NCI-H748 (cell line): Measurements from ENCODE around the gene INHA.
A peak's percentile ranks its signal among the peaks of the same experiment; 100 is the strongest.

Experiments
- DNase-seq: peaks from one replicate; lab custom pipeline; 2025; ENCODE audit not compliant: unreplicated experiment; lab: John Stamatoyannopoulos, UW

INHA gene

DNA sequence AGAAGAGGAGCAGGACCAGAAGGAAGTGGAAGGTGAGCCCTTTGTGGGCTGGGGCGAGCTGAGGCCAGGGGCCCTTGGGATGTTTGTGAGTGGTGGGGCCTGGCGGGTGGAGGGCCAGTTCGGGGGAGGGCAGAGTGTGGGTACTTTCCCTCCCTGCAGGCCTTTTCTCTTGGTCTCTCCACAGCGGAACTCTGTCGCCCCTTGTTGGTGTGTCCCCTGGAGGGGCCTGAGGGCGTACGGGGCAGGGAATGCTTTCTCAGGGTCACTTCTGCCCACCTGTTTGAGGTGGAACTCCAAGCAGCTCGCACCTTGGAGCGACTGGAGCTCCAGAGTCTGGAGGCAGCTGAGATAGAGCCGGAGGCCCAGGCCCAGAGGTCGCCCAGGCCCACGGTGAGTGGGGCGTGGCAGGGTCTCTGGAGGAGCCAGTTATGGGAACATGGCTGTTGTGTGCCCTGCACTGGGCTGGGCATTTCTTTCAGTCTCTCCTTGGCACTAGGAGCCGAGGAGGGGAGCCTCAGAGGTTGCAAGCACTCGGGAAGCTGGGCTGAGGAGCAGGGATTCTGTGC is 36.4 kb downstream of the INHA start:
- DNase-seq: no peak

DNA sequence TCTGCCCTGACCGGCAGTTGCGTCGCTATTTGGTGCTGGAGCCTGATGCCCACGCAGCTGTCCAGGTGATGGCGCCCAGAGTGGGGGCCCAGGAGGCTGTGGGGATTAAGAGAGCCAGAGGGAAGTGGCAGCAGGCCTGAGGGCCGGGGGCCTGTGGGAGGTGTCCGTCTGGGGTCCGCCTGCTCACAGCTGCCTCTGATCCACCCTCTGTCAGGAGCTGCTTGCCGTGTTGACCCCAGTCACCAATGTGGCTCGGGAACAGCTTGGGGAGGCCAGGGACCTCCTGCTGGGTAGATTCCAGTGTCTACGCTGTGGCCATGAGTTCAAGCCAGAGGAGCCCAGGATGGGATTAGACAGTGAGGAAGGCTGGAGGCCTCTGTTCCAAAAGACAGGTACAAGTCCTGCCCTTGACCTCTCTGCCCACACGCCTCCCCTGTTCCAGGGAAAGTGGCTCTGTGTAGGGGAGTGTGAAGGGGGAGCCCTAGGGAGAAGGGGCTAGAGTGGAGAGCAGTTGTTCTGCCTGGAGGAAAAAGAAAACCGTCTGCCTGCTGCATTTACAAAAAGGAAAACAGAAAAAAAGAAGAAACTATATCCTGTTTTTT is 37.1 kb downstream of the INHA start:
- DNase-seq: no peak

DNA sequence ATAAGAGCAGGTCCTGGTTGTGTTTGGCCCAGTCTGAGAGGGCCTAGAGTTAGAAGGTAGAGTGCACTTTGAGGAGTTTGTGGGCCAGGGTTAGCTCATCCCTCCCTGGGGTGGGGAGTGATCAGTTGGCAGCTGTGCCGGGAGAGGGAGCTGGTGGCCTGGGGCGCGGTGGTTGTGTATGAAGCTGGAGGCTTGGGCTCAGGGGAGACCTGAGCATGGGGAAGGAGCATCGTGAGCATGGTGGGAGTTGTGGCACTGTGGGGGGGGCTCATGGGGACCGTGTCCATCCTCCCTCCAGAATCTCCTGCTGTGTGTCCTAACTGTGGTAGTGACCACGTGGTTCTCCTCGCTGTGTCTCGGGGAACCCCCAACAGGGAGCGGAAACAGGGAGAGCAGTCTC is 39.2 kb downstream of the INHA start:
- no peak for DNase-seq

GRCh38 chr2:219611866-219612576 is 39.9 kb downstream of the INHA start:
- no peak for DNase-seq

DNA sequence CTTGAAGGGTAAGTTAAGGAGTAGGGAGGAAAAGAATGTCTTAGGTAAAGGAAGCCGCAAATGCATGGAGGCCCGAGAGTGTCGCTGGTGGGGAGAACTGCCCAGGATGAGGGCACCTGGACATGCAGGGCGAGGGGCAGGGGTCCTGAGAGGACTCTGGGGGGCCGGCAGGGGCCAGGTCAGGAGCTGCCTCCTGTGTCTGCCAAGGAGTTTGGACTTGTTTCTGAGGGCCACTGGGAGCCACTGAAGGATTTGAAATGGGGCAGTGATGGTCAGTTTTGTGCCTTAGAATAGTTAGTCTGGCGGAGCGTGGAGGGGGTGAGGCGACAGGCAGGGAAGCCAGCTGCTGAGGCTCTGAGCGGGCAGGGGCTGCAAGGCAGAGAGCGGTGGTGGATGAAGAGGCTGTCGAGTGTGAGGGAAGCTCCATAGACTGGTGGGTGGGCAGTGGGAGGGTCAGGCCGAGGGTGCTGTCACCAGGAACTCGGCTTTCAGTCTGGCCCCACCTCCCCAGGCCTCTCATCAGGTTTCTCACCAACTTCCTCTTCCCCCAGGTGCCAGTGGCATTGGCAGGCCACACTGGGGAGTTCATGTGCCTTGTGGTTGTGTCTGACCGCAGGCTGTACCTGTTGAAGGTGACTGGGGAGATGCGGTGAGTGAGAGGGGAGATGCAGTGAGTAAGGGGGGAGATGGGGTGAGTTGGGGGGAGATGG is 40.6 kb downstream of the INHA start:
- DNase-seq: no peak

GRCh38 chr2:219613461-219614070 is 41.5 kb downstream of the INHA start:
- no peak for DNase-seq

DNA sequence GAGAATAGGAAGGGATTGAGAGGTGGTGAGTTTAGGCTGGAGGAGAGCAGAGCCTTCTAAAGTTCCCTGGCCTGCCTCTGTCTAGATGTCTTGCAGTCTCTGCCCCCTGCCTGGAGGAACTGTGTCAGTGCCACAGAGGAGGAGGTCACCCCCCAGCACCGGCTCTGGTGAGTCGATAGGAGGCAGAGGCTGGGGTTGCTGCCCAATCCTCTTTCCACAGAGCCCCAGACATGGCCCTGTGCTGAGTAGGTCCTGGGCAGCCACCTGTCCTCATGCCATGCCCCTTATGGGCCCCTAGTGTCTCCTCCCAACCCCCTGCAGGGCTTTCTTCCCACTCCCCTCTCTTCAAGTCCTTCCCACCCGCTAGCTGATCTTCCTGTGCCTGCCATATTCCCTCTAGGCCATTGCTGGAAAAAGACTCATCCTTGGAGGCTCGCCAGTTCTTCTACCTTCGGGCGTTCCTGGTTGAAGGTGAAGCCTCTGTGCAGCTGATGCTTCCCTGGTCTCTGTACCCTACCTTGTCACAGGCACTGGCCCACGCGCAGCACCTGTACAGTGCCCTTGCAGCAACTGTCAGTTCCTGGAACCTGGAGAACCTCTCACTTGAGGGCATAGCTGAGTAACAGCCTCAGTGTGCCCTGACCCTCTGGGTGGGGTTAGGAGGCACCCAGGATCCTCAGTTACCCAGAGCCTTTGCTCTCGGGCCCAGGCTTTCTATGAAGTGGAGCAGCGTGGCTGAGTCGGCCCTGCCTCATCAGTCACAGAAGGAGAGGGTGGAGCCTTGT is 42.2 kb downstream of the INHA start:
- DNase-seq: no peak

GRCh38 chr2:219615036-219615435 is 42.9 kb downstream of the INHA start:
- no peak for DNase-seq

- no peak for DNase-seq
Measured at GRCh38 chr2:219615894-219616293, 43.8 kb downstream of the INHA start.

DNA sequence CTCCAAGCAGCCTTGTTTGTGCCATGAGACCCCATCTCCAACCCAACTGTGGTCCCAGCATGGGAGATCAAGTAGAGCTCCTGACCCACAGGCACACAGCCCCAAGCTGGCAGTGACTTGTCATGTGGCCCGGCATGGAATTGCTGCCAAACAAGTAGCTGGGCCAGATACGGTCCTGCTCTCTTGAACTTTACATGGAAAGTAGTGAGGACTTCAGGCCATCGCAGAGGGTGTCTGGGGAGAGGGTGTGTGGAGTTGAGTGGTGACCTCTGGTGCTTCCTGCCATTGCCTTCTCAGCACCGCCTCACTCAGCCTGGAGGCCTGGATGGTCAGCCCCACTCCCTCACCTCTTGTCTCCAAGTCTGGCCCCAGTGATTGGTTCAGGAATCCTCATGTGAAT is 44.4 kb downstream of the INHA start:
- DNase-seq: no peak

- DNase-seq: no peak
Measured at GRCh38 chr2:219618733-219619122, 46.6 kb downstream of the INHA start.

GRCh38 chr2:219619235-219619634 is 47.1 kb downstream of the INHA start:
- peak; percentile 18 for DNase-seq

GRCh38 chr2:219620546-219620945 is 48.4 kb downstream of the INHA start:
- no peak for DNase-seq

DNA sequence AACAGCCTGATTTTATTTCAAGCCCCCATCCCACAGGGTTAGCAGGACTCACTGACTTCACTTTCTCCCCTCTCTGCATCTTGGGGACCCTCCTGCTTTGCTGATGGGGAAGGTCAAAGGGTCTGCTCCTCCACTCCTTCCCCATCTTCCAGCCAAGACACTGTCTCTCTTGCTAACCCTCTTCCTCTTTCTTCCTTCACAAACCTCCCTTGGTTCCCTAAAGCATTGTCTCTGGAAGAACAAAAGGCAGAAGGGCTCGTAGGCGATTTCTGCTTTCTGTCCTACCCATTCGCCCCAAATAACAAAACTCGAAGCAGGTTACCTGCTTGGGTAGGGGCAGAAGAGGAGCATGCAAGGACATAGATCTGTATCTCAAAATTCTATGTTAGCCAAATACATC is 49.8 kb downstream of the INHA start:
- DNase-seq: no peak

DNA sequence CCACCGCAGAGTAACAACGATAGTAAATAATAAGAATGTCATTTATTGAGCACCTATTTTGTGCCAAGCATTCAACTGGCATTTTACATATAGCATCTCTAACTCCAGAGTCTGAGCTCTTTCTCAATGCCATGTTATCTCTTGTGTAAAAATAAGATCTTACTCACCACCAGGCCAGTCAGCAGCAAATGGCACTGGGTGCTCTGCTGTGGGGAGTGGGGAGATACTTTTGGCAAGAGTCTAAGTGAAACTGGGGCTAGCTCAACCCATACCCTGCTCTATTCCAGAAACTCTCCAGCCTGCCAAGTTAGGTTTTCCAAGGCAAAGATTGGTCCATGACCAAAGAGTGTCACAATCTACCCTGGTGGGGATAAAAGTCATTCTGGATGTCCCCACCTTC is 50.4 kb downstream of the INHA start:
- no peak for DNase-seq

DNA sequence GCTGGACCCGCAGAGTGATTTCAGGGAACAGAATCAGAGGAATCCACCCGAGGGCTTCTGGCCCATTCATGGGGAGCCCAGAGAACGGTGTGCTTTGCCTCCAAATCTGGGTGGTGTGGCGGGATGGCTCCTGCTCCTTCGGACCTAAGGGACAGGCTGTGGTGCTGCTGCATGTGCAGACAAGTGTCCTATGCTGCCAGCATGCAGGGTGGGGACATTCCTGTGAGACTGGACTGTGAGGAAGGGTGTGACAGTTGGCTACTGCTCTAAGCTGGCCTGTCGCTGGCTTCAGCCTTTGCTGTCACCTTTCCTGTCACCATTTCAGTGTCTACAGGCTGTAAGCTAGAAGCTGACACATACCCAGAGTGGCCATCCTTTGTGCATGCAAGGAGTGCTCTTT is 52.5 kb downstream of the INHA start:
- no peak for DNase-seq

- DNase-seq: no peak
Measured at GRCh38 chr2:219625179-219625578, 53.1 kb downstream of the INHA start.
